Measurements from ENCODE around the gene COLEC11. TPM values are rescaled to one million over a fixed set of nuclear protein-coding genes. Genes with fewer than 3 reads are reported as not detected.

The COLEC11 gene
- total RNA-seq, 1 experiment from 2014 or later = not detected

- Mint-ChIP-seq H3K36me3 (ENCODE audit: insufficient read depth, unreplicated experiment) (peaks cover 18% of the 10 kb centered on the region), H3K27me3 (ENCODE audit: unreplicated experiment) (peaks cover 39% of the 10 kb centered on the region), H3K9me3 (ENCODE audit: low read depth, unreplicated experiment) (no peaks in the 10 kb centered on the region), H3K27ac (ENCODE audit: unreplicated experiment) (no peak overlapping the region), H3K4me1 (ENCODE audit: low read depth, unreplicated experiment) (peaks cover 16% of the 10 kb centered on the region), H3K4me3 (ENCODE audit: low read depth, unreplicated experiment) (no peak overlapping the region)
- CTCF ChIA-PET = interaction anchor here (0.5 kb wide), 1 partner anchor 45 kb away, joined by 3 read pairs; no protein-coding TSS in a partner anchor
- intact Hi-C loops (cut with micrococcal nuclease; ENCODE audit: unreplicated experiment) = no loop called here
- BruUV-seq (replicated peaks) = no TSS peak
- no peak for DNase-seq
- TF ChIP-seq, protein P1, sequence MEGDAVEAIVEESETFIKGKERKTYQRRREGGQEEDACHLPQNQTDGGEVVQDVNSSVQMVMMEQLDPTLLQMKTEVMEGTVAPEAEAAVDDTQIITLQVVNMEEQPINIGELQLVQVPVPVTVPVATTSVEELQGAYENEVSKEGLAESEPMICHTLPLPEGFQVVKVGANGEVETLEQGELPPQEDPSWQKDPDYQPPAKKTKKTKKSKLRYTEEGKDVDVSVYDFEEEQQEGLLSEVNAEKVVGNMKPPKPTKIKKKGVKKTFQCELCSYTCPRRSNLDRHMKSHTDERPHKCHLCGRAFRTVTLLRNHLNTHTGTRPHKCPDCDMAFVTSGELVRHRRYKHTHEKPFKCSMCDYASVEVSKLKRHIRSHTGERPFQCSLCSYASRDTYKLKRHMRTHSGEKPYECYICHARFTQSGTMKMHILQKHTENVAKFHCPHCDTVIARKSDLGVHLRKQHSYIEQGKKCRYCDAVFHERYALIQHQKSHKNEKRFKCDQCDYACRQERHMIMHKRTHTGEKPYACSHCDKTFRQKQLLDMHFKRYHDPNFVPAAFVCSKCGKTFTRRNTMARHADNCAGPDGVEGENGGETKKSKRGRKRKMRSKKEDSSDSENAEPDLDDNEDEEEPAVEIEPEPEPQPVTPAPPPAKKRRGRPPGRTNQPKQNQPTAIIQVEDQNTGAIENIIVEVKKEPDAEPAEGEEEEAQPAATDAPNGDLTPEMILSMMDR (IDR thresholded peaks at IDR 0.05; ENCODE audit: unreplicated experiment) = no peak
Measured at GRCh38 chr2:3601561-3602271, 6.8 kb downstream of the COLEC11 start.

DNA sequence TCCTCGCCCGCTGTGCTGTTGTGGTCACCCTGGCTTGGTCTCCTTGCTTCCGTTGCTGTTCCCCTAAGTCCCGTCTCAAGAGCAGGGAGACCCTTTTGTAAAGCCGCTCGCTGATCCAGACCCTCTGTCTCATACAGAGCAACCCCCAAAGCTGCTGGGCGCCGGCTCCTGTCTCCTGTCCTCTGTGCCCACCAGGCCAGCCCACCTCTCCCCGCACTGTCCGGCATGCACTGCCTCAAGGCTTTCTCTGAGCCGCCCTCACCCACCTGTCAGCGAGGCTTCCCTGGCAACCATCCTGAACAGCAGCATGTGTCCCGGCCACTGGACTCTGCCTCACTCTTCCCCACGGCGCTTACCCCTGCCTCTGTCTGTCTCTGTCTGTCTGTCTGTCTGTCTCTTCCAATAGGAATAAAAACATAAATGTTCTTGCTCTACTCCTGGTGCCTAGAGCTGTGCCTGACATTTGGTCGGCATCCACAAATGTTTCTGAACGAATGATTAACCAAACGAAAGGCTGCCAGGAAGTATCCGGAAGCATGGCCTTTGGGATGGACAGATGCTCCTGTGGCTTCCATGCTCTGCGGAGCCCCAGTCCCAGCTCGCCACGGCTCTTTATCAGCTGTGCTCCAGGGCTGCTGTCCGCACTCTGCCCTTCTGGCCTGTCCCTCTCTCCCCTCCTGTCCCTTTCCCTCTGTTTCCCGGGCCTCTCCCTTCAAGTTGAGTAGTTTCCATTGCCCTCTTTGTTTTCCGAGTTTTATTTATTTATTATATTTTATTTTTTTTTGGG, 7.8 kb downstream of the COLEC11 start:
- peaks cover 18% of the 10 kb centered on the region for H3K36me3 Mint-ChIP-seq (ENCODE audit: insufficient read depth, unreplicated experiment)

GRCh38 chr2:3603536-3604206, 8.8 kb downstream of the COLEC11 start:
- peaks cover 18% of the 10 kb centered on the region for H3K36me3 Mint-ChIP-seq (ENCODE audit: insufficient read depth, unreplicated experiment)
- CTCF ChIA-PET = no interaction called here
- peaks cover 34% of the 10 kb centered on the region for H3K27me3 Mint-ChIP-seq (ENCODE audit: unreplicated experiment)
- H3K9me3 Mint-ChIP-seq (ENCODE audit: low read depth, unreplicated experiment) = no peaks in the 10 kb centered on the region
- no peak overlapping the region for H3K27ac Mint-ChIP-seq (ENCODE audit: unreplicated experiment)
- no TSS peak for BruUV-seq (replicated peaks)
- no peak overlapping the region for H3K4me3 Mint-ChIP-seq (ENCODE audit: low read depth, unreplicated experiment)
- TF ChIP-seq, protein P1 (IDR thresholded peaks at IDR 0.05; ENCODE audit: unreplicated experiment) = no peak
- no peak for DNase-seq
- H3K4me1 Mint-ChIP-seq (ENCODE audit: low read depth, unreplicated experiment) = peaks cover 16% of the 10 kb centered on the region
- intact Hi-C loops (cut with micrococcal nuclease; ENCODE audit: unreplicated experiment) = no loop called here

More for the DNA sequence above, 7.8 kb downstream of the COLEC11 start:
- no peaks in the 10 kb centered on the region for H3K9me3 Mint-ChIP-seq (ENCODE audit: low read depth, unreplicated experiment)
- no peak overlapping the region for H3K27ac Mint-ChIP-seq (ENCODE audit: unreplicated experiment)
- TF ChIP-seq, protein P1 (IDR thresholded peaks at IDR 0.05; ENCODE audit: unreplicated experiment) = no peak
- peaks cover 16% of the 10 kb centered on the region for H3K4me1 Mint-ChIP-seq (ENCODE audit: low read depth, unreplicated experiment)
- H3K27me3 Mint-ChIP-seq (ENCODE audit: unreplicated experiment) = peaks cover 34% of the 10 kb centered on the region
- no peak for DNase-seq
- BruUV-seq (replicated peaks) = no TSS peak
- CTCF ChIA-PET = no interaction called here
- H3K4me3 Mint-ChIP-seq (ENCODE audit: low read depth, unreplicated experiment) = no peak overlapping the region
- intact Hi-C loops (cut with micrococcal nuclease; ENCODE audit: unreplicated experiment) = no loop called here

DNA sequence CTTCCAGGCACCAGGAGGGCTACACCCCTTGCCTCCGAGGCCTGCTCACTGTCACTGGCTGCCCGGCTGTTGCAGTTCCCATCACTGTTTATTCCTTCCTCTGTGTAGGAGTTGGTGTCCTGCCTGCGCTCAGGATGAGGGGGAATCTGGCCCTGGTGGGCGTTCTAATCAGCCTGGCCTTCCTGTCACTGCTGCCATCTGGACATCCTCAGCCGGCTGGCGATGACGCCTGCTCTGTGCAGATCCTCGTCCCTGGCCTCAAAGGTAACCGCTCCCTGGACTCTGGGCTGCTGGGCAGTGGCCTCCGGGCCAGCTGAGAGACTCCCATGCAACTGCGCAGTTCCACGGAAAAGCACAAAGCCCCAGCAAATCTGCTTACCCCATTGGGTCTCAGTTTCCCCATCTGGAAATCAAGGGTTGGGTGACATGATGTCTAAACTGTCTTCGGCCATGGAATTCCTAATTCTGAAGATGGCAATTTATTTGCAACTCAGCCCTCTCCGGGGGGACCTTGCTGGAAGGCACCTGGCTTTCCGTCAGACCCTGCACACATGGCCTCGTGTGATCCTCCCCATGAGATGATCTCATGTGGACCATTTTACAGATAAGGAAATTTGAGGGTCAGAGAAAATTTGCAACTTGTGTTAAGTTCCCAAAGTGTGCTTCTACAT, 9.4 kb downstream of the COLEC11 start:
- intact Hi-C loops (cut with micrococcal nuclease; ENCODE audit: unreplicated experiment) = no loop called here
- H3K27me3 Mint-ChIP-seq (ENCODE audit: unreplicated experiment) = peaks cover 30% of the 10 kb centered on the region
- peaks cover 16% of the 10 kb centered on the region for H3K4me1 Mint-ChIP-seq (ENCODE audit: low read depth, unreplicated experiment)
- H3K27ac Mint-ChIP-seq (ENCODE audit: unreplicated experiment) = peak overlapping the region; percentile 66
- CTCF ChIA-PET = no interaction called here
- no TSS peak for BruUV-seq (replicated peaks)
- no peaks in the 10 kb centered on the region for H3K9me3 Mint-ChIP-seq (ENCODE audit: low read depth, unreplicated experiment)
- TF ChIP-seq, protein P1 (IDR thresholded peaks at IDR 0.05; ENCODE audit: unreplicated experiment) = no peak
- DNase-seq = no peak
- H3K4me3 Mint-ChIP-seq (ENCODE audit: low read depth, unreplicated experiment) = peak overlapping the region; percentile 51
- peaks cover 18% of the 10 kb centered on the region for H3K36me3 Mint-ChIP-seq (ENCODE audit: insufficient read depth, unreplicated experiment)
